ENCODE data around the gene GP1BB. TPM values are rescaled to one million over a fixed set of nuclear protein-coding genes. Genes with fewer than 3 reads are reported as not detected.

GP1BB gene
- total RNA-seq, 1 donor from 2014 or later = 0.95 TPM

DNA sequence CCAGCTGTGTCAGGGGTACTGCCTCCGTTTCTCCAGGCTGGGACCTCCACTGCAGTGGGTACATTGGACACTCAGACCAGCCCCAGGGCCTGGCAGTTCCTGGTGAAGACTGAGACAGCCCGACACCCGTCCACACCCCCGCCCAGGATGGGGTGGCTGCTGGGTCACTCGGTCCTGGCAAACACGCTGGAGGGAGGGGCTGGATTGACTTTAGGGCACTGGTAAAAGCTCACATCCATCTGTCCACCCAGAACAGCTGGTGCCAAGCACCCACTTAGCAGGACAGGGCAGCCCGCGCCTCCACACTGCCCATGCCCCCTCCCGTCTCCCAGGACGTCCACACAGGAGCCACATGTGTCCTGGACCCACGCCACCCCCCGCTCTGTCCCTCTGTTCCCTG lies 26.5 kb downstream of the GP1BB start:
- Histone ChIP-seq H2AFZ (ENCODE audit: low read depth, low read length) (no peak overlapping the region), H3K79me2 (ENCODE audit: insufficient read depth, low read length) (no peaks in the 10 kb centered on the region), H3K27ac (ENCODE audit: low read depth, low read length) (no peak overlapping the region), H3K4me1 (ENCODE audit: insufficient read depth, low read length) (peaks cover 8% of the 10 kb centered on the region), H3K36me3 (ENCODE audit: insufficient read depth, low read length) (no peaks in the 10 kb centered on the region), H3K27me3 (ENCODE audit: insufficient read depth, low read length) (peaks cover 39% of the 10 kb centered on the region), H4K20me1 (ENCODE audit: insufficient read depth, low read length) (no peaks in the 10 kb centered on the region), H3K4me2 (ENCODE audit: low read length) (no peak overlapping the region), H3K4me3 (ENCODE audit: insufficient read depth, low read depth, low read length) (no peak overlapping the region), H3K9me3 (ENCODE audit: insufficient read depth, low read depth, low read length) (no peaks in the 10 kb centered on the region), H3K9ac (ENCODE audit: low read length) (no peak overlapping the region)
- H3K27ac Mint-ChIP-seq (ENCODE audit: unreplicated experiment) = no peak overlapping the region
- peaks cover 2% of the 10 kb centered on the region for H3K9me3 Mint-ChIP-seq (ENCODE audit: unreplicated experiment)
- no peak for FAIRE-seq
- TF ChIP-seq EZH2 (IDR thresholded peaks at IDR 0.05; ENCODE audit: insufficient read depth, low read length) = no peak
- TF ChIP-seq CTCF (IDR thresholded peaks at IDR 0.05; ENCODE audit: insufficient read depth, low read depth, low read length) = no peak
- H3K4me3 Mint-ChIP-seq (ENCODE audit: unreplicated experiment) = no peak overlapping the region
- DNase-seq (ENCODE audit: low read depth) = no peak
- H3K27me3 Mint-ChIP-seq (ENCODE audit: low read depth, unreplicated experiment) = peaks cover 39% of the 10 kb centered on the region
- H3K36me3 Mint-ChIP-seq (ENCODE audit: low read depth, unreplicated experiment) = no peaks in the 10 kb centered on the region
- H3K4me1 Mint-ChIP-seq (ENCODE audit: low read depth, unreplicated experiment) = no peaks in the 10 kb centered on the region

DNA sequence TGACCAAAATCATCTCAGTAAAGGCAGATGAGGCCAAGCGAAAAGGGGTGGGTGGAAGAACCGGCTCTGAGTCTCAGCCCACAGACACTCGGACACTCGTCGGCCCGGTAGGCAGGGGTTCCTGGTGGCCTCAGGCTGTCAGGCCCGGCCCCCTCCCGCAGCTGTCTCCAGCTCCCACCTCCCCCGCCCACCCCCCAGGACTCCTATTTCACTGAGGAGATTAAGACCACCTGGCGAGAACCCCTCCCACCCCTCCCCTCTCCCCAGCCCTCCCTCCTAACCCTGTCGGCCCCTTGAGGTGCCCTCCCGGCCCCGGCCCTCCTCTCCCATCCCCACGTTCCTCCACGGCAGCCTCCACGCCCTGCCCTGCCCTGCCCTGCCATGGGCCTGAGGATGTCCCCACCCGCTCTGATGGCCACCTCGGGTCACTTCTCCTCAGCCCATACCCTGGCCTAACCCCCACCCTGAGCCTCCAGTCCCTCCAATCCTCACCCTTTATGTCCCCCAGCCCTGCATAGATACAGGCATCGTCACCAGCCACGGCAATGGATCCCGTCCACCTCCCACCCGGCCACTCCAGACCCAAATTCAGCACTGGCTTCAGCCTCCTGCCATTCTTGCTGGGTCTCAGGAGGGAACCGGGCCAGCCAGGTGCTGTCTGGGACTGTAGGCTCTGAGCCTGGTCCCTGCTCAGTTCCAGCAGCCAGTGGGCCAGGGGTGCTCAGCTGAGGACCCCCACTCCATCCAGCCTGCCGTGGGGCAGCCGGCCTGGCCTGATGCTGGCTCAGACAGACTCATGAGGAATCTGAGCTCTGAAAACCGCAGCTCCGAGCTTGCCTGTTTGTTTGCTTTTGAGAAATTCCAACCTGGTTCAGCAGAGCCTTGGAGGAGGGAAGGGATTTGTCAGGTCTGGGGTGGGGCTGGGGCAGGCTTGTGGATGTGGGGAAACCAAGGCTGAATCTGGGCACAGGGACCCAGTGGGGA lies 27.5 kb downstream of the GP1BB start:
- no peaks in the 10 kb centered on the region for H3K36me3 ChIP-seq (ENCODE audit: insufficient read depth, low read length)
- no peak overlapping the region for H3K27ac ChIP-seq (ENCODE audit: low read depth, low read length)
- no peak overlapping the region for H3K4me2 ChIP-seq (ENCODE audit: low read length)
- peaks cover 8% of the 10 kb centered on the region for H3K4me1 ChIP-seq (ENCODE audit: insufficient read depth, low read length)
- FAIRE-seq (no peak), DNase-seq (ENCODE audit: low read depth) (peak; percentile 59)
- H3K27me3 Mint-ChIP-seq (ENCODE audit: low read depth, unreplicated experiment) = peaks cover 44% of the 10 kb centered on the region
- no peak for TF ChIP-seq EZH2 (IDR thresholded peaks at IDR 0.05; ENCODE audit: insufficient read depth, low read length)
- no peak overlapping the region for H3K4me3 Mint-ChIP-seq (ENCODE audit: unreplicated experiment)
- no peak overlapping the region for H2AFZ ChIP-seq (ENCODE audit: low read depth, low read length)
- no peaks in the 10 kb centered on the region for H3K4me1 Mint-ChIP-seq (ENCODE audit: low read depth, unreplicated experiment)
- H3K36me3 Mint-ChIP-seq (ENCODE audit: low read depth, unreplicated experiment) = no peaks in the 10 kb centered on the region
- no peaks in the 10 kb centered on the region for H3K9me3 ChIP-seq (ENCODE audit: insufficient read depth, low read depth, low read length)
- H3K27ac Mint-ChIP-seq (ENCODE audit: unreplicated experiment) = no peak overlapping the region
- no peaks in the 10 kb centered on the region for H4K20me1 ChIP-seq (ENCODE audit: insufficient read depth, low read length)
- H3K9me3 Mint-ChIP-seq (ENCODE audit: unreplicated experiment) = peaks cover 2% of the 10 kb centered on the region
- H3K9ac ChIP-seq (ENCODE audit: low read length) = no peak overlapping the region
- no peak overlapping the region for H3K4me3 ChIP-seq (ENCODE audit: insufficient read depth, low read depth, low read length)
- H3K79me2 ChIP-seq (ENCODE audit: insufficient read depth, low read length) = no peaks in the 10 kb centered on the region
- H3K27me3 ChIP-seq (ENCODE audit: insufficient read depth, low read length) = peaks cover 45% of the 10 kb centered on the region

DNA sequence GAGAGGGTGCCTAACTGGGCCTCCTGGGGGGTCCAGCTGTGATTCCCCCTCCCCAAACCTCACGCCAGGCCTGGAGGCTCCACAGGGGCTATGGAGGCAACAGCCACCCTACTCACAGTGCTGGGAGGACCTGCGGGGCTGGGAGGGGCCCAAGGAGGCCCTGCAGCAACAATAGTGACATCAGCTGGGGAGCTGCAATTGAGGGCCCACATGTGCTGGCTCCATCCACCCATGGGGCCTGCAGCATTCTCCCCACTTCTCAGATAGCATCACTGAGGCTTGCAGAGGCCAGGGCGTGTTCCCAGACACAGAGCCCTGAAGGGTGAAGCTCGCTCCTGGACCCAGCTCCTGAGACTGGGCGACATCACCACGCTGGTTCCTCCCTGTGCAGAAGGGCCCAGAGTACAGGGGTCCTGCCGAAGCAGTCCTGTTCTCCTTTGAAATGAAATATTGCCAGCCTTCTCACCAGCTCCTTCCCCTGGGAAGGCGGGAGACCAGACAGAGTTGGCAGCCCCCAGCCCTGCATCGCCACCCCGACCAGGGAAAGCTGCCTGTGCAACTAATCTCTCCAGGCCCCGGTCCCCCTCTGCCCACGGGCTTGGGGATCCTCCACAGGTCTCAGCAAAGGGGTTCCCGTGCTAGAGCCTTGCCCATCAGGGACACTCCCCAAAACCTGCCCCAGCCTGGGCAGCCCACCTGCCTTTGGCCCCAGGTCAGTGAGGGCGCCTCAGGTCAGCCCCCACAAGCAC lies 28.3 kb downstream of the GP1BB start:
- peaks cover 51% of the 10 kb centered on the region for H3K27me3 Mint-ChIP-seq (ENCODE audit: low read depth, unreplicated experiment)
- H3K36me3 Mint-ChIP-seq (ENCODE audit: low read depth, unreplicated experiment) = no peaks in the 10 kb centered on the region
- Histone ChIP-seq H3K27ac (ENCODE audit: low read depth, low read length) (no peak overlapping the region), H3K36me3 (ENCODE audit: insufficient read depth, low read length) (no peaks in the 10 kb centered on the region), H2AFZ (ENCODE audit: low read depth, low read length) (no peak overlapping the region), H3K79me2 (ENCODE audit: insufficient read depth, low read length) (no peaks in the 10 kb centered on the region), H3K4me2 (ENCODE audit: low read length) (no peak overlapping the region), H3K4me3 (ENCODE audit: insufficient read depth, low read depth, low read length) (no peak overlapping the region), H3K9me3 (ENCODE audit: insufficient read depth, low read depth, low read length) (no peaks in the 10 kb centered on the region), H3K27me3 (ENCODE audit: insufficient read depth, low read length) (peaks cover 53% of the 10 kb centered on the region), H3K4me1 (ENCODE audit: insufficient read depth, low read length) (peaks cover 8% of the 10 kb centered on the region), H3K9ac (ENCODE audit: low read length) (no peak overlapping the region), H4K20me1 (ENCODE audit: insufficient read depth, low read length) (no peaks in the 10 kb centered on the region)
- DNase-seq (ENCODE audit: low read depth) (no peak), FAIRE-seq (no peak)
- H3K4me3 Mint-ChIP-seq (ENCODE audit: unreplicated experiment) = no peak overlapping the region
- H3K9me3 Mint-ChIP-seq (ENCODE audit: unreplicated experiment) = peaks cover 2% of the 10 kb centered on the region
- no peaks in the 10 kb centered on the region for H3K4me1 Mint-ChIP-seq (ENCODE audit: low read depth, unreplicated experiment)
- TF ChIP-seq EZH2 (IDR thresholded peaks at IDR 0.05; ENCODE audit: insufficient read depth, low read length) = no peak
- no peak for TF ChIP-seq CTCF (IDR thresholded peaks at IDR 0.05; ENCODE audit: insufficient read depth, low read depth, low read length)
- no peak overlapping the region for H3K27ac Mint-ChIP-seq (ENCODE audit: unreplicated experiment)

Measured in astrocyte (in vitro differentiated cells and primary cell).